Glutamatergic neuron (in vitro differentiated cells): ENCODE results near the gene BRF1. TPM values are rescaled to one million over a fixed set of nuclear protein-coding genes. Genes with fewer than 3 reads are reported as not detected.

ENCODE experiments used
- DNase-seq: peaks from one replicate; pipeline ENCODE4 v3.0.0; 2022
- H3K27ac Mint-ChIP-seq: one replicate; pipeline ENCODE4 v1.8.0; 2020; ENCODE audit warnings: mild to moderate bottlenecking, mixed read lengths, inconsistent platforms; ENCODE audit not compliant: unreplicated experiment
- H3K27me3 Mint-ChIP-seq: one replicate; pipeline ENCODE4 v1.8.0; 2020; ENCODE audit warnings: mild to moderate bottlenecking, moderate library complexity, mixed read lengths, inconsistent platforms; ENCODE audit not compliant: unreplicated experiment
- H3K36me3 Mint-ChIP-seq: one replicate; pipeline ENCODE4 v1.8.0; 2020; ENCODE audit warnings: mild to moderate bottlenecking, mixed read lengths, inconsistent platforms; ENCODE audit not compliant: unreplicated experiment
- H3K4me1 Mint-ChIP-seq: one replicate; pipeline ENCODE4 v1.8.0; 2020; ENCODE audit warnings: mild to moderate bottlenecking, low read depth, mixed read lengths, inconsistent platforms; ENCODE audit not compliant: unreplicated experiment
- H3K4me3 Mint-ChIP-seq: one replicate; pipeline ENCODE4 v1.8.0; 2020; ENCODE audit warnings: mild to moderate bottlenecking, mixed read lengths, inconsistent platforms; ENCODE audit not compliant: unreplicated experiment
- H3K9me3 Mint-ChIP-seq: one replicate; pipeline ENCODE4 v1.8.0; 2020; ENCODE audit warnings: mild to moderate bottlenecking, moderate library complexity, mixed read lengths, inconsistent platforms; ENCODE audit not compliant: unreplicated experiment
- CTCF ChIP-seq: fragments of 200-600 bp; sonication (generic); IDR thresholded peaks from one replicate; pipeline ENCODE4 v1.5.0; 2021; ENCODE audit not compliant: partially characterized antibody, unreplicated experiment
- total RNA-seq: library from RNA; stranded (reverse); fragmentation: NEBNext Ultra II Directional; extraction: Animal tissue kit (Norgen Biotek cat#: 25700); gene quantifications from one replicate; pipeline ENCODE4 v1.2.1, GENCODE V29; 2021; ENCODE audit not compliant: unreplicated experiment

BRF1 gene
- total RNA-seq, 1 donor from 2014 or later = 54.6 TPM

- H3K27ac Mint-ChIP-seq = peak within 1 kb of the TSS; percentile 70
- peaks cover 9% of the 10 kb centered on the region for H3K9me3 Mint-ChIP-seq
- no peaks in the 10 kb centered on the region for H3K36me3 Mint-ChIP-seq
- peak; percentile 77 for DNase-seq
- H3K27me3 Mint-ChIP-seq = peaks cover 7% of the 10 kb centered on the region
- no peak for TF ChIP-seq CTCF
- H3K4me1 Mint-ChIP-seq = peaks cover 22% of the 10 kb centered on the region
- peak within 1 kb of the TSS; percentile 88 for H3K4me3 Mint-ChIP-seq
Observed at GRCh38 chr14:105180592-105181548, 119.9 kb downstream of the BRF1 start, which contains the start of gene NUDT14. Gene NUDT14, minus strand, starts transcription at chr14:105181312. Its CDS starts 103 bp downstream, at chr14:105181209.

GRCh38 chr14:105179191-105179590, 121.6 kb downstream of the BRF1 start:
- Mint-ChIP-seq H3K36me3 (no peaks in the 10 kb centered on the region), H3K4me1 (peaks cover 21% of the 10 kb centered on the region), H3K27ac (peak overlapping the region; percentile 66), H3K9me3 (peaks cover 9% of the 10 kb centered on the region), H3K4me3 (peak overlapping the region; percentile 88), H3K27me3 (peaks cover 7% of the 10 kb centered on the region)
- no peak for TF ChIP-seq CTCF
- DNase-seq = no peak

- peaks cover 7% of the 10 kb centered on the region for H3K27me3 Mint-ChIP-seq
- H3K4me1 Mint-ChIP-seq = peaks cover 20% of the 10 kb centered on the region
- peak overlapping the region; percentile 94 for H3K27ac Mint-ChIP-seq
- no peak for TF ChIP-seq CTCF
- no peak for DNase-seq
- H3K9me3 Mint-ChIP-seq = peaks cover 9% of the 10 kb centered on the region
- no peaks in the 10 kb centered on the region for H3K36me3 Mint-ChIP-seq
- peak overlapping the region; percentile 76 for H3K4me3 Mint-ChIP-seq
Observed at GRCh38 chr14:105178868-105179140, 122.0 kb downstream of the BRF1 start.

- no peak for TF ChIP-seq CTCF
- Mint-ChIP-seq H3K9me3 (peaks cover 9% of the 10 kb centered on the region), H3K36me3 (no peaks in the 10 kb centered on the region), H3K27me3 (peaks cover 7% of the 10 kb centered on the region), H3K4me3 (peak overlapping the region; percentile 76), H3K27ac (peak overlapping the region; percentile 94), H3K4me1 (peaks cover 20% of the 10 kb centered on the region)
- DNase-seq = peak; percentile 82
Observed at GRCh38 chr14:105178069-105178867, 122.5 kb downstream of the BRF1 start.
